ENCODE results near the gene MYO1H. TPM values are rescaled to one million over a fixed set of nuclear protein-coding genes. Genes with fewer than 3 reads are reported as not detected.

MYO1H gene
- total RNA-seq, 1 experiment from 2014 or later = not detected

DNA sequence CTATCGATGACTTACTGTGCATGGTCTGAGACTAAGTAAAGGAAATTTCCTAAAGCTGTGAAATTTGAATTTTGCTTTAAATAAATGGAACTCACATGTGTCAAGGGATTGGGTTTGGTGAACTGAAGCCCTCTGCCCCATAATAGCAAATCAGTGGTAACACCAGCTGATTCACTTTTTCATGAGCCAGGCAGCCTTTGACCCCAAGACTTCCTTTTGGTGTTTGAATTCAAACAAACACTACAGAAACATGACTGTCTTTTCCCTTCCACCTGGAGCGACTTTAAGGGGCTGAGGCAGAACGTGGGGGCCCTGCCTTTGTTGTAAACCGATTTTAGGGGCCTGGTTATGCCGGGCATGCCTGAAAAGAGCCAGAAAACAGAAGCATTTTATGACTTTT is 100.6 kb downstream of the MYO1H start:
- DNase-seq (ENCODE audit: low read depth) = no peak

DNA sequence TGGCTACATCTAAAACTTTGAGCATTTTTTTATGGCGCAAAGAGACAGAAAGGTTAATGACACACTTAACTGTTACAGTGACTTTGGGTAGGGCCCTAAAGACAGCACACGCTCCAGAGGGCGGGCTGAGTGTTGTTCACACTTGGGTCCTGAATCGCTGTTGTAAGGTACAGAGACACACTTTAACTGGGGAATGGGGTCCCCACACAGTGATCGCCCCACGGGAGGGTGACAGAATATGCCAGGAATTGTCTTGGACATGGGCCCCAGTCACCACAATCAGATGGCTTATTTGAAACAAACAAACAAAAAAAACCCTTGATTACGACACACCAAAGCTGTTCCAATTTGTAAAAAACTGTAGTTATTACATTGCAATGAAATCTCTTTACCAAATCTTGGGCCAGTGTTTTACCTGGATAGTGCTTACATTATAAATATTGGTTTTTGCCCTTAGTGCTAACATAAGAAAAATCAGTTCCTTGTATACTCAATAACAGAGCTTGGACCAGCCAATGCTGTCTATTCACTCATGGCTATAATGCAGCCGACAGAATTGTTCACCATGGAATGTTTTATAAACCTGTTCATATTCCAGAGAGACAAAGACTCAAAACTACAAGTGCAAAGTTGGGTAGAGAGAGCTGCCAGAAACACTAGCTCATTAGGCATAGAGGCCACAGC is 101.1 kb downstream of the MYO1H start:
- no peak for DNase-seq (ENCODE audit: low read depth)

DNA sequence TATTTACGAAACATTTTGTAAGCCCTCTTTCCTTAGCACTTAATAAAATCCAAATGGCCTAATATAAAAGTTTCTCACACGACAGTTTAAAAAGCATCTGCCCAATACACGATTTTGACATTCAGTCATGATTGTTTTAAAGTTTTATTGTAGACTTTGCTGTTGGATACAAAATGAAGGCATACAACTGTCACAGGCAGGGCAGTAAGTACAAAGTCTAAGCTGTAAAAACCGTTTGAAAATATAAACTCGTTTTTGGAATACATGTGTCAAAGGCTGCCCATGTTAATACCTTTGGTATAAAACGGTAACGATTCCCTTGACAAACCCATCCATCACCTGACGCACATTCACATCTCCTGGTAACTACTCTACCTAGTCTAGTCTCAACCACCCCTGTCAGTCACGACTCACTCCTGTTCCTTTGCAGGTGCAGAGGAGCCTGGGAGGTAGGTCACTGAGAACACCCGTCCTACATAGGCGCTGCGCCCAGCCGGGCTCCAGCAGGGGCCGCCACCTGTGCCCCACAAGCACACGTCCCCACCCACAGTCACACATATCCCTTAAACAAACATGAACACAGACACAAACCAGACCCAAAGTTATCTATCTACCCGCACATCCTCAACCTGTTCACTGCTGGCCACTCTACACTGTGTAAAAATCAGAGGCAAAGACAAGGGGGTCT is 102.3 kb downstream of the MYO1H start:
- DNase-seq (ENCODE audit: low read depth) = no peak

DNA sequence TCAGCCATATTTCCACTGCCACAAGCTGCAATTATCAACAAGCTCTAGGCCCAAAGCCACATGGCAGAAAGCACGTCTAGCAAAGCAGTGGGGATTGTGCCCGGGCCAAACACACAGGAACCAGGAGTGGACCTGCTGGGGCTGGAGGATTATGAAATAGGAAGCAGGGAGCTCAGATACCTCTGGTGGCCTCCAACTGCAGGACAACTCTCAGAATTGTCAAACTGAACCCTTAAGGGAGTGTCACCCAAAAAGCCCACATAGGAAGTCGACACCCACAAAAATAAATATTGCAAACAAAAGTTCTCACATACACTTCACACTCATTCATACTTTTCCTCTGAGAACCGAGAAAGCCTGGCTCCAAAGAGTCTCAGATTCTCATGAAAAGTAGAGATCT is 103.3 kb downstream of the MYO1H start:
- DNase-seq (ENCODE audit: low read depth) = no peak

DNA sequence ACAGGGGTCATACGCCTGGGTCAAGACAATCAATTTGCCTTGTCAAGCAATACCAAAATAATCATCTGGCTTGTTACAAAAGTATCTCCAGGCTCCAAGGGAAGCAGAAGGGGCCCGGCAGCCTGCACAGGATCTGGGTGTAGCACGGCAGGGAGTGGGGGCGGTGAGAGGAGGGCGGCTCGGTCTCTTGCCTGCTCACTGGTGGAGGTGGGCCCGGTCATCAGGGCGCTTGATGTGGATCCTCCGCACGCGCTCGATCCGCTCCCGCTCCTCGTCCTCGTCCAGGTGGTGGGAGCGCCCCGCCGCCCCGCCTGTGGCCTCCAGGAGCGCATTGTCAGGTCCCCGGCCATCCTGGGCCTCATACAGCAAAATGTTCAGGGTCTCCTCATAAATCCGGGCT is 103.7 kb downstream of the MYO1H start:
- DNase-seq (ENCODE audit: low read depth) = no peak

DNA sequence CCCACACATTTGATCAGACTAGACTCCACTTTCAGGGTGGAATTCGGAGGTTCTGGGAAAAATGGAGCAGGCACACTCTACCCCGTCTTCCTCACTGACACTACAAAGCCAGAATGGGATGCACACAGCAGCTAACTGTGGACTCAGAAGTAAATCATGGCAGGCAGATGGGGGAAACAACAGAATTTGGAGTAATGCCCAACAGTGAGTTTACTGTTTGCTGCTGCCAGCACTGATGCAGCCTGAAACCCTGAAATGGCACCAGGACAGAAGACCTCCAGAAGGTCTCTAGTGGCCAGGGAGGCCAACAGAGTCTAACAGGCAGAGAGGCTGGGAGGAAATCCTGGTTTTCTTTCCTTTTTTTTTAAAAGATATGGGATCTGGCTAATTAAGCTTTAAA is 104.8 kb downstream of the MYO1H start:
- no peak for DNase-seq (ENCODE audit: low read depth)

DNA sequence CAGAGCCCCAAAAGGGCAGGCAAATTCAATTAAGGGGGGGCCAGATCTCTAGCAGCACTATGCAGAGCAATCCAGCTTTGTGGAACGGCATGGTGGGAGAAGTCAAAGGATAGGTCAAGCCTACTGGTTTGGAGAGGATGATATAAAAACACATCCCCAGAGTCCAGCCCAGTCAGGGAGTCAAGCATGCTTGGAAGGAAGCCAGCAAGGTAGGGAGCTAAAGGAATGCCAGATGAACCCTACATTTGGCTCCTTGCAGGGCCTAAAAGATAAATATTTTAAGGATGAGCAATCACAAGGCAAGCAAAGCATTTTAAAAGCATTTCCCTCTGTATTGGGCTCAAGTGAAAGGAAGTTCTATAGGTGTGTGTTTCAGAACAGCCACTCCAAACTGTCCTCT is 108.0 kb downstream of the MYO1H start:
- DNase-seq (ENCODE audit: low read depth) = no peak

DNA sequence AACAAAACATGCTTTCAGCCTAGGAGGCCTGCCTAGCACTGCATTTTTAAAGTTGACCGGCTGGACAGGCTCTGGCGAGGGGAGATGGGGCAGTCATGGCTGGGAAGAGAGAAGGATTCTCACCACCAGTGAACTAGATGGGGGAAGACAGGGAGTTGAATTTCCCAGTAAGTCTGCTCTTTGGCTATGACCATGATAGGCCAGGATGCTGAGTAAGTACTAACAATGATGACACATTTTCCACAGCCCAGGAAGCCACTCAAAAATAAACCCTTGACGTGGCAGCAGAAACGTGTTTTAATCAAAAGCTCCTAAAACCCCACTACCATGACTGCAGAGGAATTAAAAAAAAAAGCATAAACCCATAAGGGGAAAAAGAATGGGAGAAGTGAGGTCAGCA is 110.4 kb downstream of the MYO1H start:
- peak; percentile 36 for DNase-seq (ENCODE audit: low read depth)

DNA sequence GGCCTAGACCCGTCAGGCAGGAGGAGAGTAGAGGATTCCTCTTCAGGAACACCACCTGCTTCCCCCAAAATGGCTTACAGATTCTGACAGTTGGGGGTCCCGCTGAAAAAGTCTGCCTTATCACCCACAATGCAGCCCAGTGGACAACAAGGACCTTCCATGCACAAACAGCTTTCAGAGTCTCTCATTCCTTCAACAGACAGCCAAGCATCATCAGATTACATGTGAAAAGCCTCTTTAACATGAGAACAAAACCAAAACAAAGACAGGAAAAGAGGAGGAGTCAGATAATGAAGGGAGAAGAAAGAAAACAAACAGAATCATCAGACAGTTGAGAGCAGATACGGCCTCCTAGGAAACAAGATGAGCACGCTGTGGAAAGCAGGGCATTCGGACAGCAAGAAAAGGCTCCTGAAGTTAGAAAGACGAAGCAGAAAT is 111.1 kb downstream of the MYO1H start:
- no peak for DNase-seq (ENCODE audit: low read depth)

DNA sequence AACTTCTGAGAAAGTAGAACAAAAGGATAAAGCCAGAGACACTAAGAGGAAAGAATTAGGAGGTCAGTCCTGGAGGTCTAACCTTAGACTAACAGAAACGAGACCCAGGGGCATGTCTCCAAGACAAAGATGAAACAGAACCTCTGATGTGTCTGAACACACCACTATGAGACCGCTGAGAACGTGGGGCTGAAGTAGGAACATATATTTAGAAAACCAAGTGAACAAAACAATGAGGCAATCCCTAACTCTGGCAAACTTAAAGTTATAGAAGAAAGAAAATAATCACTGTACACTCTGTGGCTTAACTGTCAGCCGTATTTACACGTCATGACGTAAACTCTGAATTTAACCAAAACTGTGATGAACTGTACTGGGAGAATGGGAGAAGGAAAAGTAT is 111.5 kb downstream of the MYO1H start:
- DNase-seq (ENCODE audit: low read depth) = no peak

DNA sequence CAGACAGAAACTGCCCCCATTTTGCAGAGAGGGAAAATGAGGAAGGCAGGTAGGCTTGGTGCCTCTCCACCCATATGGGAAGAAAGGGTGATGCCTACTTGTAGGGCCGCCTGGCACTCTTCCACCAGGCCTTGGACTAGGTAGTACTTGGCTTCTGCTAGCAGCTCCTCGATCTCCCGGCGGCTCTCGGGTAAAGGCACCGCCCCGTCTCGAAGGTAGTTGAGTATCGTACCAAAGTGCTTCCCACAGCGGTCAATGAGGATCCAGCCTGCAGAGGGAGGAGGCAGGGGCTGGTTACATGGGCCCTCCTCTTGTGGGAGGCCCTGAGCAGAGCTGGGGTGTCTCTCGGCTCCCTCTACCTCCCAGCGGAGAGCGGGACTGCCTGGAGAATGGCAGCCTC is 112.8 kb downstream of the MYO1H start:
- DNase-seq (ENCODE audit: low read depth) = no peak

DNA sequence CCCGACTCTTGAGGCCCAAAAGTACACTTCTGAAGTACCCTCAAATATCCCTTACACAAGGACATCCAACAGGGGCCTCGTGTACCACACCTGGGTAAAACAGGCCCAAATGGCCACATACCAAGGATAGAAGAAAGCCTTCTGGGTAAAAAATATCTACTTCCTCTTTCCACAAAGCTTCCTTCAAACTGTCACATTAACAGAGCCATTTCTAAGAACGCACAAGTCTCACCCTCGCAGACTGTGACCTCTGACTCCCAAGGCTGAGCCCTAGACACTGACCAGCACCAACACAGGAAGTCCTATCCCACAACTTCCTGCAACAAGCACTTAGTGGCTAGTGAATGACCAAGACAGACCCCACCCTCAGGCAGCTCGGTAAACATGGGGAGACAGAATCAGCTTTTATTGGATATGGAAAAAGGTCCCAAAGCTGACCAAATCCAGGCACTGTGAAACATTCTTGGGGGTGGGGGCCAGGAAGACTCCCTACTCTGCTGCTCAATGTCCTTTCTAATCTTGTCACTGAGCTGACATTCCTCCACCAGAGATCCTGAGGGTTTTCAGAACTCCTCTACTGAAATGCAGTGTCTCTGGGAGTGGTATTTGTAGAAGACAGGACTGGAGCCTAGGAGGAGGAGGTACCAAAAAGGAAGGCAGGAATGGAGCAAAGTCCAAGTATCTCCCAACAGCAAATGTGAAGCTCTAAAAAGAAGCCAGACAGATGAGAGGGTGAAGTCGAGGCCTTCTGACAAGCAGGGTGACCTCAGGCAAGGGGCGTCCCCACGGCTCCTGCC is 113.5 kb downstream of the MYO1H start:
- peak; percentile 78 for DNase-seq (ENCODE audit: low read depth)

DNA sequence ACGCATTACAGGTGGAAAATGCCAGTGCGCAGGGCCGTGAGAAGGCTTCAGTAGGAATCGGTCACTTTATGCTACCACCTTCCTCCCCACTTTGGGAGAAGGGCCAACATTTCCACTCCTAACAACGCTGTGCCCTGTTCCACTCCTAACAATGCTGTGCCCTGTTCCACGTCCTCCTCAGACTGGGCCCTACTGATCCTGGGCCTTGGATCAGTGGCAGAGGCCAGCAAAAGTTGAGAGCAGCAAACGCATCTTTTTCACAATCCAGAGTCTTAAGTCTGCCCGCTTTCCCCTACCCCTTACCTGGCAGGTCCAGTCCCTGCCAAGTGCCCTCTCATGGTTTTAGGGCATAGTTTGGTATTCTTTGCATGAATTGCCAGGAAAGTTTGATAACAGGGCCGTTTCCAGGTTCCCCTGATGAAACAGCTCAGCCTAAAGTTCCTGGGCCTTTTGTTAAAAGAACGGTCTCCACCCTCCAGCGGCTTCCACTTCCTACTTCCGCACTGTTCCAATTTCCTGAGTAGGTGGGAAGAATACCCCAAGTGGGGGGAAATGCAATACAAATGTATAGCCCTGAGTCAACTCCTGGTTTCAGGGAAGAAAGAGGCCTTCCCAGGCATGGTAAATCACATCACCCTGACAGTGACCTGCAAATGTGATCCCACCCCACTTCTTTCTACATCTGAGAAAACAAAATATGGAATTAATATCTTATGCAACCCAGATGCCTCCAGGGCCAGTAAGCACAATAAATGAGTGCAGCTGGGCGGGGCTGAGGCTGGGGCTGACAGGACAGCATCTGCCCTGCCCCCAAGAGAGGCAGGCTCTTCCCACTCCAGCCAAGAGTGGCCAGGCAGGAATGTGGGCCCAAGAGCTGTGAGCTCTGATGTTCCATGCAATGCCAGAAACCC is 114.4 kb downstream of the MYO1H start:
- peak; percentile 76 for DNase-seq (ENCODE audit: low read depth)

DNA sequence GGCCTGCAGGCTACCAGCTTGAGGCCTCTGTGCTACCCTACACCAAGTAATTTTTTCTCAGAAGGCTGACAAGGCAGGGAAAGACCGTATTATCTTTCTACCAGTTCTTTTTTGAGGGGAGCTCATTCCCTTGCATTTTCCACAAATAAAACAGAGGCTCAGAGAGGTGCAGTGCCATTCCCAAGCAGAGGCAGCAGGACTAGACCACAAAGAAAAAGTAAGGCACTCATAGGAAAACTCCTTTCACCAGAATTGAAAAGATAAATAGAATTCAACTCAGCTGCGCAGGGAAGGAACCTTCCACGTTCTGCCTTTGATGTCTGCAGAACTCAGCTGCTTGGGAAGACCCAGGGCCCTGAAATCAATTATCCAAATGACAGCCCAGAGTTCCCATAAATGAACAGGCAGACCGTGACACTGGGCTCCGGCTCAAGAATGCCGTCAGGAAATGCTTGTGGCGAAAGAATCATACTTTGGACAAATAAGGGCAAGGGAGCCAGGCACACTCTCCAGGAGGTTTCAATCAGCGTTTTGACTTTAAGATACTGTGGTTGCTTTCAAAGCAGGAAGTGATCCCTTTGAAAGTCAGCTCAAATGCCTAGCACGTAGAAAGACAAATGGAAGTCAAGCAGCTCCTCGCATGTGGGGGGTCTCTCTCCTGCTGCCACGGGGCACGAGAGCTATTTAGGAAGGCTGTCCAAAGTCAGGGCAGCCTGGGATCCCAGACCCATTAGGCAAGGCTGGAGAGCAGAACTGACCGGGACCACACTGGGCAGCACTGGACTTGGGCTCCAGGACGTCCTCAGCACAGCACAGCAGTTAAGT is 115.4 kb downstream of the MYO1H start:
- peak; percentile 95 for DNase-seq (ENCODE audit: low read depth)

DNA sequence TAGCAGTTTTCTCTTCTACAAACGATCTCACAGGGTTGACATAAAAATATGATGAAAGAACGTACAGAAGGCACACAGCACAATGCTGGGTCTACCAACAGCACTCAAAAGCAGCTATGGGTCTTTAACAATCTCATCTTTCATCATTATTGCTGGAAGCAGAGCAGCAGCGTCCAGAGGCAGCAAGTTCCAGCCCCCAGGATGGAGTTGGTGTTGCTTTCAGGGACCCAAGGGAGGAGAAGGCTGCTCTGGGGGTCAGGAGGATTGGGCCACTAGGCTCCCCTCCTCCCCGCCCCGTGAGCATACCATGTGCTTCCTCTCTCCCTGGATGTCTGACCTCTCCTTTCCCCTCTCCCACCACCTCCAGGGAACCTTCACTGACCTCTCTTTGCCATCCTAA is 116.1 kb downstream of the MYO1H start:
- peak; percentile 24 for DNase-seq (ENCODE audit: low read depth)

DNA sequence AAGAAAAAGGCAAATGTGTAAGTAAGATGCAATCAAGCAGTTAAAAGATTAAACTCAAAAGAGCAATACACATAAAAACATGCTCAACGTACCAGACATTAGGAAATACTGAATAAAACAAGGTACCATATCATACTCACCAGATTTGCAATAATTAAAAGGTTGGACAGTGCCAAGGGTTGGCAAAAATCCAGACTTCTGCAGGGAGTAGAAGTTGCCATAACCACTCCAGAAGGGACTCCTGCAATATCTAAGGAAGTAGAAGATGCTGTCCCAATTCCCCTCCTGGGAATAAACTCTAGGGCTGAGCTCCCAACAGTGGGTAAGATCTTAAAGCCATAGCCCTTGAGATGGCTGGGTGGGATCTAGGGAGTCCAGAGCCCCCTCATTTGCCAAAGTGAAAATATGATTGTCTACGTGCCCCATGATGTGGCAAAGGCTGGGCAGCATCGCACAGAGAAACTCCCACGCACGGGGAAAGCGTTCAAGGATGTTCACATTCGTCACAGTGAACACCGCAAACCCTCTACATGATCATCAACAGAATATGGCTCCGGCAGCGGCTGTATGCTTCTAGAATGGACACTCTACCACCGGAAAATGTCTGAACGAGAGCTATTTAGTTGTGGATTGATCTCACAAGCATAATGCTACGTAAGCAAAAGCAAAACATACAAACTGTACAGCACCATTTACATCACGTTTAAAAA is 117.1 kb downstream of the MYO1H start:
- no peak for DNase-seq (ENCODE audit: low read depth)

DNA sequence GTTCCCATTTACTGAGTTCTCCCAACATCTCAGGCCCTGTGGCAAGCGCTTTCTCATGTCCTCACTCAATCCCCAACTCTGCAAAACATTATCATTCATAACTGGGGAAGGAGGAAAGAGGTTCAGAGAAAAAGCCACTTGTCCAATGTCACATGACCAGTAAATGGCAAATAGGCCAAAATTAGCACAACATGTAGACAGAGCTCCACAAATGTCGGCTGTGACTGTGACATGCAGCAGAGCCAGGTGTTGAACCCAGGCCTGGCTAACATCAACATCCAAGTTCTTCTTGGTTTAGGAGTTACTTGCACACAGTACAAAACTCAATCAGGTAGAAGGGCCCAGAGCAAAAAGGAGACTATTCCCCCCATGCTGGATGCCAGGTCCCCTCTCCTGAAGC is 118.6 kb downstream of the MYO1H start:
- no peak for DNase-seq (ENCODE audit: low read depth)

DNA sequence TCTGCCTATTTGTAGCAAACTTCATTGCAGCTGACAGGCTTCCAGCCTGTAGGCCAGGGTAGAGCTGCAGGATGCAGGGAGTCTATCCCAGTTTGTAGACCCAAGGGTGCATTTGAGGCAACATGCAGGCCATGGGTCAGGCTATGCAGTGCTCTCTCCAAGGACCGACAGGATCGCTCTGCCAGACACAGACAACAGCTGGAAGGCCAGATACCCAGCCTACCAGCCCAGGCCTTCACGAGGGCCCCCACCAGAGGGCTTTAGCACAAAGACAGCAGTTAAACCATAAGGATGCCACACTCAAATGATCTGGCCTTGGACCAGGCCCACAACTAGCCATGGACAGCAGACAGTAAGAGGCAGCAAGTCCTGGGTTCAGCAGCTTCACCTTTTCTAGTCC is 119.1 kb downstream of the MYO1H start:
- DNase-seq (ENCODE audit: low read depth) = no peak

DNA sequence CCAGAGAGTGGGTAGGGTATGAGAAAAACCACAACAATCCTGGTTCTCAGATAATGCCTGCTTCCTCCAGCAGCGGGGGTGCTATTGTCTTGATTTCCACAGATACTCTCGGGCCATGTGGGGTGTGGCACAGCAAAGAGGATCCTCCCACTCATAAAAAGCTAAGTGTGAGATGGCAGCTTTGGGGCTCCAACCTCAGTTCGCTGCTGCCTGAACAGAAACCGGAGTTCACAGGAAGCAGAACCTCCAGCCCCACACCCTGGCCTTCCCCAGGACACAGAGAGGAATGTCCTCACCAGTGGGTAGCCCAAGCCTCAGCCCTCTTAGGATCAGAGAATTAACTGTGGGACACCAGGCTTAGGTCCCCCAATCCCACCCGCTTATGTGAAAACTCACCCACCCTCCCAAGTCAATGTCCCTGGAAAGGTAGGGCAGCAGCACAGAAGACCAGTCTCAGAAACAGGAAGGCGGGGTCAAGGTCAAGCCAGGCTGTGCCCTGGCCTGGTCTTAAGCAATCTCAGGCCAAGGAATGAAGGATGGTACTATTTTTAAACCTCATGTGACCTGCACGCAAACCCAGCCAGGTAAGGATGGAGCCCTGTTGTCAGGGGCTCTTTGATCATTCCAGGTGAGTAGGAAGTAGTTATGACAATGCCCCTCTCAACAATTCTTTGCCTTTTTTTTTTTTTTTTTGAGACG is 120.4 kb downstream of the MYO1H start:
- DNase-seq (ENCODE audit: low read depth) = no peak

Measured in HT1080 (cell line).